ENCODE measurements around the gene GDNF. TPM values are rescaled to one million over a fixed set of nuclear protein-coding genes. Genes with fewer than 3 reads are reported as not detected.
"Not testable (repeated sequence)": the region's sequence is repeated elsewhere in the genome, so short reads cannot be mapped to it uniquely, and the experiment has no call there.

GDNF gene
- total RNA-seq, 4 donors from 2014 or later = 0.30 to 0.95 TPM; not detected in 2

DNA sequence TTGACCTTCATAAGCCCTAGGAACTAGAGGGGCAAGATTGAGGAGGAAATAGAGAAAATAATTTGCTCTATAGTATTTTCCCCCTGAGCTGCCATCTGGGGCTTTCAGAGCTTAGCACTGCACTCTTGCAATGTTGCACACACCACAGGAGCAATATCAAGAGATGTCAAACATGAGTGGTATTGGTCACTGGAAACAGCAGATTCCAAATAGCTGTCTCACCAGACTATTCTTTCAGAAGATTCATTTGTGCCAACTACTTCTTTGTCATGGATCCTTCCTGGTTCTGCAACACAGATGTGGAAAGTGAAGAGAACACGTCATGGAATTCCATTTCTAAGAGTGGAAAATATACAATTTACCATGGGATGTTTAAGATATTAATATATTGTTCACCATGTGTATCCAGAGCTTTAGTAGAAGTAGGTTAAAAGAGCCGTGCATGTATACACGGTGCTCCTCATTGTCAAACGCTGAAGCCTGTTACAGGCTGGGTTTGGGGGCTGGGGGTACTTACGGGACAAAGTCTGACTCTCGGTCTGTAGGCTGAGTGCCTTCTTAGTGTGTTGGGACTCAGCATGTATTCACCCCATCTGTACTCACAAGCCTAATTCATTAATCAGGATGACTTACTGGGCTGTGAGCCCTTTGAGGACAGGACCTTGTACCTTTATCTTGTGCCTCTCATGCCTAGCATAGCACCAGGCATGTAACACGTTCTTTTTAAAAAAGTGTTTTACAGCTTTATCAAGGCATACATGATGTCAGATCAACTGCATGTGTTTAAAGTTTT, 31.4 kb upstream of the GDNF start:
- no peak overlapping the region for H3K27ac ChIP-seq

DNA sequence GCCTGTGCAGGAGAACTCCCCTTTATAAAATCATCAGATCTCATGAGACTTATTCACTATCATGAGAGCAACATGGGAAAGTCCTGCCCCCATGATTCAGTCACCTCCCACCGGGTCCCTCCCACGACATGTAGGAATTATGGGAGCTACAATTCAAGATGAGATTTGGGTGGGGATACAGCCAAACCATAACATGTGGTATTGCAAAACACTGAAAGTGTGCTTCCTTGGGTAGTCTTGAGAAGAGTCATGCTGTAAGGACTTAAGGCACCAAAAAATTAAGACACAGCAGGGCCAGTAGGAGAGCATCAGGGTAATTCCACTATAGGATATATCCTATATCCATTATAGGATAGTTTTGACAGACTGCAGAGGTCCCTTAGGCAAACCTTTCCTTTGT, 29.4 kb upstream of the GDNF start:
- TF ChIP-seq POLR2A (IDR thresholded peaks at IDR 0.05) = no peak
- TF ChIP-seq, protein P1, sequence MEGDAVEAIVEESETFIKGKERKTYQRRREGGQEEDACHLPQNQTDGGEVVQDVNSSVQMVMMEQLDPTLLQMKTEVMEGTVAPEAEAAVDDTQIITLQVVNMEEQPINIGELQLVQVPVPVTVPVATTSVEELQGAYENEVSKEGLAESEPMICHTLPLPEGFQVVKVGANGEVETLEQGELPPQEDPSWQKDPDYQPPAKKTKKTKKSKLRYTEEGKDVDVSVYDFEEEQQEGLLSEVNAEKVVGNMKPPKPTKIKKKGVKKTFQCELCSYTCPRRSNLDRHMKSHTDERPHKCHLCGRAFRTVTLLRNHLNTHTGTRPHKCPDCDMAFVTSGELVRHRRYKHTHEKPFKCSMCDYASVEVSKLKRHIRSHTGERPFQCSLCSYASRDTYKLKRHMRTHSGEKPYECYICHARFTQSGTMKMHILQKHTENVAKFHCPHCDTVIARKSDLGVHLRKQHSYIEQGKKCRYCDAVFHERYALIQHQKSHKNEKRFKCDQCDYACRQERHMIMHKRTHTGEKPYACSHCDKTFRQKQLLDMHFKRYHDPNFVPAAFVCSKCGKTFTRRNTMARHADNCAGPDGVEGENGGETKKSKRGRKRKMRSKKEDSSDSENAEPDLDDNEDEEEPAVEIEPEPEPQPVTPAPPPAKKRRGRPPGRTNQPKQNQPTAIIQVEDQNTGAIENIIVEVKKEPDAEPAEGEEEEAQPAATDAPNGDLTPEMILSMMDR (IDR thresholded peaks at IDR 0.05) = no peak
- no peaks in the 10 kb centered on the region for H3K36me3 ChIP-seq
- no peaks in the 10 kb centered on the region for H3K27me3 ChIP-seq
- no peak overlapping the region for H3K27ac ChIP-seq
- WGBS, 2 donors = 52 to 75% methylated on average over 2 of the region's 2 CpGs
- no peaks in the 10 kb centered on the region for H3K4me1 ChIP-seq
- no peak overlapping the region for H3K4me3 ChIP-seq
- intact Hi-C loops (cut with DNase I) = no loop called here
- peaks cover 0 to 6% (median 4%) of the 10 kb centered on the region in 3 donors for H3K9me3 ChIP-seq
- no peak for DNase-seq

More for the DNA sequence above, 31.4 kb upstream of the GDNF start:
- no peak for DNase-seq
- H3K4me1 ChIP-seq = no peaks in the 10 kb centered on the region
- WGBS, 2 donors = 80 to 83% methylated on average over 7 of the region's 7 CpGs
- intact Hi-C loops (cut with DNase I) = no loop called here
- H3K27me3 ChIP-seq = no peaks in the 10 kb centered on the region
- H3K9me3 ChIP-seq = peaks cover 0 to 6% (median 4%) of the 10 kb centered on the region in 3 donors
- H3K36me3 ChIP-seq = no peaks in the 10 kb centered on the region
- TF ChIP-seq POLR2A (IDR thresholded peaks at IDR 0.05) = no peak
- TF ChIP-seq, protein P1 (IDR thresholded peaks at IDR 0.05) = no peak
- no peak overlapping the region for H3K4me3 ChIP-seq

DNA sequence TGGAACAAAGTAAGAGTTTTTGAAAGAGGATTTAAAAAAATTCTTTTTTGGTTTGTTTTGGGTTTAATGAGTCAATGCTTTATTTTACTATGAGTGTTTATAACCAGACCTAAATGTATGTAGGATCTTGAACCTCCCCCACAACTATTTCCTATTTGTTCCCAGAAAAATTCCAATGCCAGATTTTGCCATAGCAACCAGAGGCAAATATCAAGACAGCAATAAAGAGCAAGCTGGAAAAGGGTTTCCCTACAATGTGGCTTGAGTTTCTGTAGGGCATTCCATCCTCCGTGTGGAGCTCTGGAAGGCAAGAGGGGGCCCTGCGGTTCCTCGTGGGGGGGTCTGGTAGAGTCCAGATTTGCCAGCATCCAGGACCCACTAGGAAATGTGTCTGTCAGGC, 27.8 kb upstream of the GDNF start:
- DNase-seq = no peak

DNA sequence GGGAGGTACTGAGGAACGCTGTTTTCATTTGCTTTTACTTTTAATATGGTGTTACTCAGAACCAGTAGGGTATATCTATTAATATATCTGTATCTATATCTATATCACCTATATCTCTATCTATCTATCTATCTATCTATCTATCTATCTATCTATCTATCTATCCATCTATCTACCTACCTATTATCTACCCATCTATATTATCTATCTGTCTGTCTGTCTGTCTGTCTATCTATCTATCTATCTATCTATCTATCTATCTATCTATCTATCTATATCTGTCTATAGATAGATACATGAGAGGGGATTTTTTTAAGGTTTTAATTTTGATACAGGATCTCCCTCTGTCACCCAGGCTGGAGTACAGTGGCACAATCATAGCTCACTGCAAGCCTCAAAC, 23.1 kb upstream of the GDNF start:
- intact Hi-C loops (cut with DNase I); H3K9me3 ChIP-seq; DNase-seq; H3K4me3 ChIP-seq; H3K36me3 ChIP-seq; H3K27ac ChIP-seq; H3K4me1 ChIP-seq; H3K27me3 ChIP-seq: not testable (repeated sequence)
- 87% methylated on average over 1 of the region's 1 CpG for WGBS, 2 donors

More for the DNA sequence above, 27.8 kb upstream of the GDNF start:
- H3K36me3 ChIP-seq = no peaks in the 10 kb centered on the region
- 38 to 47% methylated on average over 3 of the region's 3 CpGs for WGBS, 2 donors
- no peaks in the 10 kb centered on the region for H3K27me3 ChIP-seq
- intact Hi-C loops (cut with DNase I) = no loop called here
- H3K27ac ChIP-seq = no peak overlapping the region
- no peaks in the 10 kb centered on the region for H3K4me1 ChIP-seq
- H3K4me3 ChIP-seq = no peak overlapping the region
- no peak for TF ChIP-seq POLR2A (IDR thresholded peaks at IDR 0.05)
- TF ChIP-seq, protein P1 (IDR thresholded peaks at IDR 0.05) = no peak
- H3K9me3 ChIP-seq = peaks cover 0 to 5% (median 4%) of the 10 kb centered on the region in 3 donors

DNA sequence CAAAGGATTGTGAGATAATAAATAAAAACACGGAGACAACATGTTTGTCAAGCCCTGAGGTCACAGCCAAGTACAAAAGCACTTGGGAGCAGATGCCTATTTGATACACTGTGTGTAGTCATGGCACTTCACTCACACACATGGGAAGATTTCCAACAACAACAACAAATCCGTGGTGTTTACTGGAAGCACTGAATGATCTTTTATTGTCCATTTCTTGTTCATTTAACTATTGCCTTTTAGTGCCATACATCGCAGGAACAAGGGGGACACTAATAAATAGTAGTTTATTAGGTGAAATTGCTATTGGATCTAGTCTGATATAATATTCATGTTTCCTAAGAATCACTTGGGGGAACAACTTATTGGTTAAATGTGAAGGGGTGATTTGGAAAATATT, 20.4 kb upstream of the GDNF start:
- TF ChIP-seq, protein P1 (IDR thresholded peaks at IDR 0.05) = no peak
- TF ChIP-seq POLR2A (IDR thresholded peaks at IDR 0.05) = no peak
- no peak for DNase-seq

More for the DNA sequence above, 20.4 kb upstream of the GDNF start:
- WGBS, 2 donors = 45 to 54% methylated on average over 3 of the region's 3 CpGs
- intact Hi-C loops (cut with DNase I) = no loop called here
- no peaks in the 10 kb centered on the region for H3K27me3 ChIP-seq
- no peaks in the 10 kb centered on the region for H3K9me3 ChIP-seq
- no peaks in the 10 kb centered on the region for H3K36me3 ChIP-seq
- H3K27ac ChIP-seq = no peak overlapping the region
- no peak overlapping the region for H3K4me3 ChIP-seq
- no peaks in the 10 kb centered on the region for H3K4me1 ChIP-seq

Data from esophagus squamous epithelium (tissue), 5 donors.